CD4-positive, alpha-beta T cell treated with Interleukin-15 for 1 hour (primary cell): ENCODE data around the gene CHIA.

Experiments used
- DNase-seq: peaks from one replicate; pipeline ENCODE4 v3.0.0-alpha.2; 2020

Gene CHIA

DNA sequence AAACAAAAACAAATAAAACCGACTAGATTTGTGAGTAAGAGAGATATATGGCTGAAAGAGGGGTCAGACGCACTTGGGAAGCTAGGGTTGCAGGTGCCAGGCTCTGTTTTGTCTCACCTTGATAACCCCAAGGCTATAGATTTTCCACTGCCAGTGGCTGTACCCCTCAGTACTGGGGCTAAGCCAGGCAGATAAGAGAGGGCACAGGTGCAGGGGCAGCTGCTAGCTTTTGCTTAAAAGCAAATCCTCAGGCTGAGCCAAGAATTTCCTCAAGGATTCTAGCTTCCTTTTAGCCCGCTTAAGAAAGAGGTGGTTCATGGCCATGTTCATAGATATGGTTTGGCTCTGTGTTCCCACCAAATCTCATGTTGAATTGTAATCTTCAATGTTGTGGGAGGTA lies 79.0 kb downstream of the CHIA start:
- DNase-seq: no peak
